Peyer's patch (tissue), 4 donors: Measurements from ENCODE around the gene GPR183.
"Not testable (repeated sequence)": the region's sequence is repeated elsewhere in the genome, so short reads cannot be mapped to it uniquely, and the experiment has no call there.

Experiments used
- POLR2A ChIP-seq, 2 donors: fragments of 450-650 bp; IDR thresholded peaks; one replicate each; pipeline ENCODE4 v1.5.1; 2017; ENCODE audit warnings: antibody characterized with exemption in 2 of 2, mild to moderate bottlenecking in 2 of 2, moderate library complexity in 2 of 2
- TF ChIP-seq, protein P1 (sequence below), 6 experiments: fragments of 450-650 bp in 4 of 6; fragments of 200-600 bp in 2 of 6; sonication (generic) in 1 of 6; IDR thresholded peaks; one replicate each; pipeline ENCODE4 v1.5.1; 2017 to 2019; ENCODE audit warnings: antibody characterized with exemption in 6 of 6, mild to moderate bottlenecking in 3 of 6, moderate library complexity in 1 of 6

DNA sequence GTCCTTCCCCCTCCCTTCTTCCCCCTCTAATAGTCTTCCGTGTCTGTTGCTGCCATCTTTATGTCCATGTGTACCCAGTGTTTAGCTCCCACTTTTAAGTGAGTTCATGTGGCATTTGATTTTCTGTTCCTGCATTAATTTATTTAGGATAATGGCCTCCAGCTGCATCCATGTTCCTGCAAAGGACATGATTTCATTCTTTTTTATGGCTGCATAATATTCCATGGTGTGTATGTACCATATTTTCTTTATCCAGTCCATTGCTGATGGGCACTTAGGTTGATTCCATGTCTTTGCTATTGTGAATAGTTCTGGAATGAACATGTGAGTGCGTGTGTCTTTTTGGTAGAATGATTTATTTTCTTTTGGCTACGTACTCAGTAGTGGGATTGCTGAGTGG lies 58.0 kb downstream of the GPR183 start:
- TF ChIP-seq, protein P1, sequence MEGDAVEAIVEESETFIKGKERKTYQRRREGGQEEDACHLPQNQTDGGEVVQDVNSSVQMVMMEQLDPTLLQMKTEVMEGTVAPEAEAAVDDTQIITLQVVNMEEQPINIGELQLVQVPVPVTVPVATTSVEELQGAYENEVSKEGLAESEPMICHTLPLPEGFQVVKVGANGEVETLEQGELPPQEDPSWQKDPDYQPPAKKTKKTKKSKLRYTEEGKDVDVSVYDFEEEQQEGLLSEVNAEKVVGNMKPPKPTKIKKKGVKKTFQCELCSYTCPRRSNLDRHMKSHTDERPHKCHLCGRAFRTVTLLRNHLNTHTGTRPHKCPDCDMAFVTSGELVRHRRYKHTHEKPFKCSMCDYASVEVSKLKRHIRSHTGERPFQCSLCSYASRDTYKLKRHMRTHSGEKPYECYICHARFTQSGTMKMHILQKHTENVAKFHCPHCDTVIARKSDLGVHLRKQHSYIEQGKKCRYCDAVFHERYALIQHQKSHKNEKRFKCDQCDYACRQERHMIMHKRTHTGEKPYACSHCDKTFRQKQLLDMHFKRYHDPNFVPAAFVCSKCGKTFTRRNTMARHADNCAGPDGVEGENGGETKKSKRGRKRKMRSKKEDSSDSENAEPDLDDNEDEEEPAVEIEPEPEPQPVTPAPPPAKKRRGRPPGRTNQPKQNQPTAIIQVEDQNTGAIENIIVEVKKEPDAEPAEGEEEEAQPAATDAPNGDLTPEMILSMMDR (IDR thresholded peaks at IDR 0.05) = not testable (repeated sequence)
- TF ChIP-seq POLR2A (IDR thresholded peaks at IDR 0.05) = not testable (repeated sequence)
